MCF 10A (cell line): Measurements from ENCODE around the gene PLAA. TPM values are rescaled to one million over a fixed set of nuclear protein-coding genes. Genes with fewer than 3 reads are reported as not detected.

Experiments used
- BruUV-seq: library from RNA; stranded (reverse); fragments of 400-500 nt; replicated peaks from 2 replicates; lab custom pipeline; 2021; lab: Mats Ljungman, UMichigan
- CTCF ChIA-PET: fragments of 300-600 bp; sonication (Branson Sonifier 250); formaldehyde crosslinking; extraction: SDS; loops from one replicate; lab custom pipeline; 2021; ENCODE audit warnings: antibody characterized with exemption, inconsistent platforms; lab: Yijun Ruan, JAX
- POLR2A ChIA-PET: fragments of 300-600, 350-650 bp; sonication (Branson Sonifier 250); formaldehyde crosslinking; extraction: SDS; loops from one replicate; lab custom pipeline; 2020; ENCODE audit warnings: antibody characterized with exemption, inconsistent platforms; lab: Yijun Ruan, JAX
- DNase-seq: peaks from one replicate; pipeline ENCODE4 v3.0.0-alpha.2; 2018; ENCODE audit not compliant: unreplicated experiment
- H3K27ac Mint-ChIP-seq: one replicate; pipeline ENCODE4 v1.8.0; 2022; ENCODE audit warnings: mild to moderate bottlenecking, low read depth, mixed read lengths; ENCODE audit not compliant: unreplicated experiment
- H3K27me3 Mint-ChIP-seq: one replicate; pipeline ENCODE4 v1.8.0; 2022; ENCODE audit warnings: mixed read lengths; ENCODE audit not compliant: insufficient read depth, unreplicated experiment
- H3K36me3 Mint-ChIP-seq: one replicate; pipeline ENCODE4 v1.8.0; 2022; ENCODE audit warnings: mild to moderate bottlenecking, moderate library complexity, mixed read lengths; ENCODE audit not compliant: insufficient read depth, unreplicated experiment
- H3K4me1 Mint-ChIP-seq: one replicate; pipeline ENCODE4 v1.8.0; 2022; ENCODE audit warnings: mixed read lengths; ENCODE audit not compliant: insufficient read depth, unreplicated experiment
- H3K4me3 Mint-ChIP-seq: one replicate; pipeline ENCODE4 v1.8.0; 2022; ENCODE audit warnings: mild to moderate bottlenecking, moderate library complexity, mixed read lengths; ENCODE audit not compliant: unreplicated experiment
- H3K9me3 Mint-ChIP-seq: one replicate; pipeline ENCODE4 v1.8.0; 2022; ENCODE audit warnings: mixed read lengths; ENCODE audit not compliant: unreplicated experiment
- CTCF ChIP-seq: fragments of 200-600 bp; IDR thresholded peaks from one replicate; pipeline ENCODE4 v1.8.0; 2022; ENCODE audit warnings: antibody characterized with exemption, mild to moderate bottlenecking; ENCODE audit not compliant: unreplicated experiment
- intact Hi-C: fragments of 100-400 bp; cut with micrococcal nuclease; formaldehyde crosslinking; loops from 2 replicates; pipeline ENCODE4 v1.14.1; 2022
- total RNA-seq: library from RNA; stranded (reverse); gene quantifications from 2 replicates; pipeline ENCODE4 v1.2.3, GENCODE V29; 2022

The PLAA gene
- total RNA-seq, 1 experiment from 2014 or later = 36.7 TPM

DNA sequence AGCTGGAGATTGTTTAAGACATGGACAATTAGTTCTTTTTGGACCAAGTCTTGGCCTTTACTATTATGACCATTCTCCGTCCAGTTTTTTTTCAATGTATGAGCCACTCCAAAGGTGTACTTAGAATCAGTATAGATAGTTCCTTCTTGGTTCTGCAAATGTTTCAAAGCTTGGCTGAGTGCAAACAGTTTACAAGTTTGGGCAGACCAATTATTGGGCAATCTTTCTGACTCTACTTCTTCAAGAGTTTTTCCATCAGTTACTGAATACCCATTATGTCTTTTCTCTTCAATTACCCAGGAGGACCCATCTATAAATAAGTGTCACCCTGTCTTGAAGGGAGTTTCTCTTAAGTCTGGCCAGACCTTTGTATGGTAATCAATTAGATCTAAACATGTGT lies 24.7 kb upstream of the PLAA start:
- H3K27me3 Mint-ChIP-seq = no peaks in the 10 kb centered on the region
- peaks cover 13% of the 10 kb centered on the region for H3K4me1 Mint-ChIP-seq
- H3K4me3 Mint-ChIP-seq = no peak overlapping the region
- no TSS peak for BruUV-seq
- ChIA-PET CTCF (interaction anchor here (0.6 kb wide), 1 partner anchor 152 kb away, joined by 3 read pairs; no protein-coding TSS in a partner anchor), POLR2A (interaction anchor here (0.6 to 2.6 kb wide), 3 partner anchors 16 to 237 kb away, joined by 3 to 17 read pairs (median 3); partner anchors contain the start of genes IFT74 and PLAA)
- no peak for TF ChIP-seq CTCF
- no peak overlapping the region for H3K27ac Mint-ChIP-seq
- intact Hi-C loops = no loop called here
- no peak for DNase-seq
- H3K9me3 Mint-ChIP-seq = no peaks in the 10 kb centered on the region
- H3K36me3 Mint-ChIP-seq = peaks cover 29% of the 10 kb centered on the region

DNA sequence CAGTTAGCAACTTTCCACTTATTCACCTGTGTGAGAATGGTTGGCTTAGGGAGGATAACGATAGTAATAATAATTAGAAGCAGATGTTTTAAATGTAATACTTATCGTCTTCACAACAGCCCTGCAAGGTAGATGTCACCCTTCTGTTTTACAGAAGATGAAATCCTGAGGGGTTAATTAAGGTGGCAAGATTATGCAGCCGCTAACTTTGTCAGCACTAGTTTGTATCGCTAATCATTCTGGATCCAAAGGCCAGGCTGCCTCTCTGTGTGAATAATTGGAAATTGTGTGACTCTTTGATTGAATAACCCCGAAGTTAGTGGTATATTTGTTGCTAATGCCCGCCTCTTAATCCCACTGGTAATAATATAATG lies 9.8 kb upstream of the PLAA start:
- no peak for TF ChIP-seq CTCF
- intact Hi-C loops = loop anchor here (1.0 kb wide), 1 partner anchor 10 kb away; the partner anchor contains the start of gene PLAA
- DNase-seq = no peak
- H3K36me3 Mint-ChIP-seq = peaks cover 6% of the 10 kb centered on the region
- H3K9me3 Mint-ChIP-seq = no peaks in the 10 kb centered on the region
- peak overlapping the region; percentile 90 for H3K4me3 Mint-ChIP-seq
- peak overlapping the region; percentile 100 for H3K27ac Mint-ChIP-seq
- peaks cover 19% of the 10 kb centered on the region for H3K4me1 Mint-ChIP-seq
- ChIA-PET CTCF (interaction anchor here (0.6 kb wide), 1 partner anchor 95 kb away, joined by 3 read pairs; no protein-coding TSS in a partner anchor), POLR2A (interaction anchor here (0.7 to 4.0 kb wide), 8 partner anchors 9 to 1170 kb away, joined by 3 to 79 read pairs (median 12); partner anchors contain the start of genes CAAP1 and PLAA)
- no peaks in the 10 kb centered on the region for H3K27me3 Mint-ChIP-seq
- BruUV-seq = no TSS peak

- CTCF ChIA-PET = interaction anchor here (0.6 to 2.6 kb wide), 5 partner anchors 17 to 94 kb away, joined by 3 to 9 read pairs (median 3); no protein-coding TSS in a partner anchor
- Mint-ChIP-seq H3K36me3 (peaks cover 6% of the 10 kb centered on the region), H3K4me1 (peaks cover 14% of the 10 kb centered on the region), H3K27me3 (no peaks in the 10 kb centered on the region), H3K4me3 (peak within 1 kb of the TSS; percentile 90), H3K27ac (peak within 1 kb of the TSS; percentile 100), H3K9me3 (no peaks in the 10 kb centered on the region)
- TSS peak; percentile 91 for BruUV-seq
- intact Hi-C loops = loop anchor here (1.0 kb wide), 1 partner anchor 9 kb away; the partner anchor contains the start of gene PLAA
- peak; percentile 99 for DNase-seq
- POLR2A ChIA-PET = interaction anchor here (0.7 to 4.0 kb wide), 24 partner anchors 9 to 953 kb away, joined by 3 to 79 read pairs (median 6); partner anchors contain the start of genes CAAP1 and PLAA
- TF ChIP-seq CTCF = no peak
Measured at GRCh38 chr9:26955921-26956859, 9.1 kb upstream of the PLAA start, which contains the start of gene IFT74. Gene IFT74 (plus strand): TSS chr9:26956412. CDS start chr9:26961968, 5,556 bp downstream.
